T-helper 2 cell treated with Interferon-gamma antibody and Interleukin-4, amounts not matched to agents 5 μg/mL and 100 μg/mL, for 36 hours (primary cell): ENCODE data around the gene TTC7B.
"Not testable (repeated sequence)": the region's sequence is repeated elsewhere in the genome, so short reads cannot be mapped to it uniquely, and the experiment has no call there.

Experiments
- DNase-seq: peaks from one replicate; pipeline ENCODE4 v3.0.0; 2021; ENCODE audit warnings: low spot score
- H3K27ac Mint-ChIP-seq: one replicate; pipeline ENCODE4 v1.8.0; 2021; ENCODE audit warnings: mild to moderate bottlenecking, mixed read lengths
- H3K27me3 Mint-ChIP-seq: one replicate; pipeline ENCODE4 v1.8.0; 2021; ENCODE audit warnings: low read depth, mixed read lengths
- H3K36me3 Mint-ChIP-seq: one replicate; pipeline ENCODE4 v1.8.0; 2021; ENCODE audit warnings: low read depth, mixed read lengths
- H3K4me1 Mint-ChIP-seq: one replicate; pipeline ENCODE4 v1.8.0; 2021; ENCODE audit warnings: low read depth, mixed read lengths
- H3K4me3 Mint-ChIP-seq: one replicate; pipeline ENCODE4 v1.8.0; 2022; ENCODE audit warnings: mild to moderate bottlenecking, moderate library complexity, mixed read lengths
- H3K9me3 Mint-ChIP-seq: one replicate; pipeline ENCODE4 v1.8.0; 2021; ENCODE audit warnings: mixed read lengths

TTC7B gene

GRCh38 chr14:90526536-90526935 is 289.7 kb downstream of the TTC7B start:
- H3K4me3 Mint-ChIP-seq, H3K27me3 Mint-ChIP-seq, H3K4me1 Mint-ChIP-seq, H3K36me3 Mint-ChIP-seq, DNase-seq, H3K27ac Mint-ChIP-seq: not testable (repeated sequence)
- peaks cover 12% of the 10 kb centered on the region for H3K9me3 Mint-ChIP-seq

GRCh38 chr14:90525353-90526028 is 290.7 kb downstream of the TTC7B start:
- H3K36me3 Mint-ChIP-seq = not testable (repeated sequence)
- peaks cover 12% of the 10 kb centered on the region for H3K9me3 Mint-ChIP-seq

GRCh38 chr14:90523961-90524875 is 292.0 kb downstream of the TTC7B start:
- H3K4me3 Mint-ChIP-seq = no peak overlapping the region
- H3K4me1 Mint-ChIP-seq = no peaks in the 10 kb centered on the region
- peaks cover 2% of the 10 kb centered on the region for H3K36me3 Mint-ChIP-seq
- H3K27me3 Mint-ChIP-seq = no peaks in the 10 kb centered on the region
- H3K27ac Mint-ChIP-seq = no peak overlapping the region
- peaks cover 12% of the 10 kb centered on the region for H3K9me3 Mint-ChIP-seq
- no peak for DNase-seq

More at GRCh38 chr14:90525353-90526028, 290.7 kb downstream of the TTC7B start:
- not testable (repeated sequence) for H3K4me1 Mint-ChIP-seq, DNase-seq, H3K4me3 Mint-ChIP-seq, H3K27ac Mint-ChIP-seq, H3K27me3 Mint-ChIP-seq

DNA sequence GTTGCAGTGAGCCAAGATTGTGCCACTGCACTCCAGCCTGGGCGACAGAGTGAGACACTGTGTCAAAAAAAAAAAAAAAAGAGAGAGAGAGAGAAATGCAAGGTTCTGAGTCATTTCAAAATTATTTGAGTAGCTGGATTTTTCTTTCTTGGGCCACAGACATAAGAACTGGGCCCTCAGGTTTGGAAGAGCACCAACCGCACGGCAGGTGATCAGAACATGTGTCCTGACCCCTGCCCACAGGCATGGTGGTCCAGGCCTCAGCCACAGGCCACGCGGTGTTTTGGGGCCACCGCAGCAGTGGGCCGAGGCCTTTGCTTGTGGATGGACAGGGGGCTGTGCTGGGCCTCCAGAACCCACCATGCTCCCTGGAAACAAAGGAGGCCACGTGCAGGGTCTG is 292.7 kb downstream of the TTC7B start:
- no peak overlapping the region for H3K4me3 Mint-ChIP-seq
- no peak overlapping the region for H3K27ac Mint-ChIP-seq
- peaks cover 12% of the 10 kb centered on the region for H3K9me3 Mint-ChIP-seq
- H3K27me3 Mint-ChIP-seq = no peaks in the 10 kb centered on the region
- no peak for DNase-seq
- no peaks in the 10 kb centered on the region for H3K4me1 Mint-ChIP-seq
- H3K36me3 Mint-ChIP-seq = peaks cover 2% of the 10 kb centered on the region

DNA sequence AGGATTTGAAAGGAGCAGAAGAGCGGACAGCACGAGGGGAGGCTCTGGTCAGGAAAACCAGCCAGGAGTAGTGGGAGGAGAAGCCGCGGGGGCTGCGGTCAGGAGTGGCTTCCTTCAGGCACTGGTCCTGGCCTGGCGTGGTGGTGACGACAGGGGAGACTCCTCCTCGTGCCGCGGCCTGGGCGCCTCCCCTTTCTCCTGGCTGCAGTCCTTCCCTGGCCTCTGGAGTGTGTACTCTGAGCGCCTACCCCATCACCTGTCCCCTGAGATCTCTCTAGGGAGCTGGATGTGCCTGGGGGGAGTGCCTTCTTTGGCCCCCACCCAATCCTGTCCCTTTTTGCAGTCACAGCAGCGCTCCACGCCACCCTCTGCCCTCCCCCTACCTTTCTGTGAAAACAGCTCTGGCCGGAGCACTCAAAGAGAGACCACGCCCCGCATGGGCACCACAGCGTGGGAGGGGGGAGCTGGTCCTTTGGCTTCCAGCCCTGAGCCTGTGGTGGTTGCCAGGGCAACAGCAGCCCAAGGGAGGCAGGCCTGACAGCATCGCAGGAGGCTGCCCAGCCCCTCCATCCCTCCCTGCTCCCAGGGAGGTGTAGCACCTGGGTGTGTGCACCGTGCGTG is 293.5 kb downstream of the TTC7B start:
- no peak overlapping the region for H3K4me3 Mint-ChIP-seq
- no peaks in the 10 kb centered on the region for H3K27me3 Mint-ChIP-seq
- H3K27ac Mint-ChIP-seq = no peak overlapping the region
- H3K9me3 Mint-ChIP-seq = peaks cover 12% of the 10 kb centered on the region
- DNase-seq = no peak
- peaks cover 2% of the 10 kb centered on the region for H3K36me3 Mint-ChIP-seq
- H3K4me1 Mint-ChIP-seq = no peaks in the 10 kb centered on the region

DNA sequence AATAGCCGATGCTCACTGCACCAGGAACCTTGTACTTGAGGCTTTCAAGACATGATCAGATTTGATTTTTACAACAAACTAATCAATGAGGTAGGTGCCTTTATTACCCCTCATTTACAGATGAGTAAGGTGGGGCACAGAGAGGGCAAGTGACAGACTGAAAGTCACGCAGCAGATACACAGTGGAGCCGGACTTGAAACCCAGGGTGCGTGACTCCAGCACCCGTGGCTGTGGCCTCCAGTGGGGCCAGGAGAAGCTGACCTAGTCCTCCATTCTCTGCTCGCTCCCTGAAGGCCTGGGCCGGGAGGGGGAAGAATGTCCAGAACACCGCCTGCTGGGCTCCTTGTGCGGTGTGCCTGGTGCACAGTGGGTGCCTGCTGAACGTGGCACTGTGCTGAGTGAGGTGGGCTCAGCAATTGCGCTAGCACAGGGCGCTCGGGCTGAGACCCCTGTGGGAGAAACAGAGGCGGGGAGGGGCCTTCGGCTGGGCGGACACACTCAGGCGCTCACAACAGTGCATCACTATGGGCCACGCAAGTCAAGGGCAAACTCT is 294.2 kb downstream of the TTC7B start:
- no peak overlapping the region for H3K27ac Mint-ChIP-seq
- peaks cover 2% of the 10 kb centered on the region for H3K36me3 Mint-ChIP-seq
- no peaks in the 10 kb centered on the region for H3K27me3 Mint-ChIP-seq
- no peak for DNase-seq
- no peaks in the 10 kb centered on the region for H3K4me1 Mint-ChIP-seq
- peaks cover 8% of the 10 kb centered on the region for H3K9me3 Mint-ChIP-seq
- no peak overlapping the region for H3K4me3 Mint-ChIP-seq

DNA sequence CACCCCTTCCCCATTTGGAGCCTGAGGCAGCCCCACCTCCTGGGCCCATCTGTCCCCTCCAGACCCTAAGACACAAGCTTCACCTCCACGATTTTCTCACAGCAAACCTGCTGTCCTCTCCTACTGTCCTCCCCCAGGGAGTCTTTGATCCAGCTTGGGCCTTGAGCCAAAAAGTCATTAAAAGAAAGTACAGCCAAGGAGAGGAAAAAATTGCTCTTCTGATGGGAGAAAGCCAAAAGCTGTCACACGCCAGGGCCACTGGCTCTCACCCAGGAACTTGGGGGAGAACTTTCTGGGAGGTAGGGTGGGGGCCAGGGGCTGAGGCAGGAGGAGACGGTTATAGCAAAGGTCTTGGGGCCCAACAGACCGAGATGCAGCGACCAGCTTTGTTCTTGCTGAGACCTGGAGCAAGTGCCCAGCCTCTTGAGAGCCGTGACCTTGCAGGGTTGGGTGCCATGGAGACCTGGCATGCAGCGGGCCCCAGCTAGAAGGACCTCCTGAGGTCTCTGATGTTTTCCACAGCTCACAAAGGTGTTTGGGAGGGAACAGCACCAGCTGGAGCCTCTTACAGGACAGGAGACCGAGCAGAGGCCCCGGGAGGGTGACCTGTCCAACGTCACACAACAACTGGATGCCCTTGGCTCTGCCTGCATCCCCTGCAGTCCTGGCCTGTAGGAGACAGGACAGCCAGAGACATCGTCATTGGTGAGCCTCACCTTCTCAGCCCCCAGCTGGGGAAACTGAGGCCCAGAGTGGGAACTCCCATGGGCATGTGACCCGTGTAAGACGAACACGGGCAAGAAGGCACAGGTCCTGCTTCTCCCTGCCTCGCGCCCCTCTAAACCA is 294.9 kb downstream of the TTC7B start:
- H3K4me3 Mint-ChIP-seq = no peak overlapping the region
- H3K36me3 Mint-ChIP-seq = no peaks in the 10 kb centered on the region

DNA sequence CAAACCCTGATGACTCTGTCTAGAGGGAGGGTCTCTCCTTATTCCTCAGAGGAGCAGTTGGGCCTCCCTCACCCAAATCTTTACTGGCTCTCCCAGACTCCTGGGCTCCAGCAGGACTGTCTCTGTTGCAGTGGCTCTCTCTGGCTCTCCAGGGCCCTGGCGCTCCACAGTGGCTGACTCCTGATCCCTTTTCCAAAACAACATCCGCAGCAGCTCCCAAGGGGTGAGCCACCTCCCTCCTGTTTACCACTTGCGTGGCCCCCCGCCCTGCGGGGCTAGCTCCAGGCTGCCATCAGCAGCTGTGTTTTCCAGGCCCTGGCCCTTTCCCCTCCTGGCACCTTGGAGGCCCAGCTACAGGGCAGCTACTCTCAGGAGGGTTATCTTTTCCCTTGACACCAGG is 295.9 kb downstream of the TTC7B start:
- no peak for DNase-seq
- no peak overlapping the region for H3K27ac Mint-ChIP-seq
- no peaks in the 10 kb centered on the region for H3K36me3 Mint-ChIP-seq
- H3K4me1 Mint-ChIP-seq = no peaks in the 10 kb centered on the region
- no peaks in the 10 kb centered on the region for H3K27me3 Mint-ChIP-seq
- H3K4me3 Mint-ChIP-seq = no peak overlapping the region
- H3K9me3 Mint-ChIP-seq = no peaks in the 10 kb centered on the region

More for the DNA sequence above, 294.9 kb downstream of the TTC7B start:
- Mint-ChIP-seq H3K4me1 (no peaks in the 10 kb centered on the region), H3K27ac (no peak overlapping the region), H3K9me3 (peaks cover under 1% of the 10 kb centered on the region), H3K27me3 (no peaks in the 10 kb centered on the region)
- DNase-seq = no peak

DNA sequence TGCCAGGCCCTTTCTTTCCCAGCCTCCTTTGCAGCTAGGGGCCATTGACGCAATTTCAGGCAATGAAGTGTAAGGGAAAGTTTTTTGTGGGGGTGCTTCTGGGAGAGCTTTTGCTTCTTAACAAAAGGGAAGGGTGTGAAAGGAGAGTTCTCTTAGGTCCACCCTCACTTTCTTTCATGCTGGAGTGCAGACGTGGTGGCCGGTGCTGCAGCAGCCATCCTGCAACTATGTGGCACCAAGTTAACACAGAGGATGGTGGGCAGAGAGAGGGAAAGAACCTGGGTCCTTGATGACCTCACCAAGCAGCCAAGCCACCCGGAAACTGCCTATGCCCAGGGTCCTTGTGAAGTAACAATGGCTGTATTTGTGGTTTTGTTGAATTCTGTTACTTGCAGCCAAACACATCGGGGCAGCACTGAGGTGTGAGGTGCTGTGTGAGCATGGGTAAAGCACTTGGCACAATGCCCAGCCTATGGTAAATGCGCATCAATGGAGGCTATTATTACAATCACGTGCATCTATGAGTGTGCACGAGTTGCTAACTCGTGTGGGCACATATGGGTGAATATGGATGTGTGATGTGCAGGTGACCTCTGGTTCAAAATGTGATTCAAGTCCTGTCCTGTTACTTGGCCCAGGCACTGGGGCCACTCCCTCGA is 296.8 kb downstream of the TTC7B start:
- no peaks in the 10 kb centered on the region for H3K9me3 Mint-ChIP-seq
- H3K36me3 Mint-ChIP-seq = no peaks in the 10 kb centered on the region
- no peaks in the 10 kb centered on the region for H3K27me3 Mint-ChIP-seq
- H3K4me3 Mint-ChIP-seq = no peak overlapping the region
- no peak overlapping the region for H3K27ac Mint-ChIP-seq
- DNase-seq = no peak
- H3K4me1 Mint-ChIP-seq = no peaks in the 10 kb centered on the region

GRCh38 chr14:90518941-90519256 is 297.3 kb downstream of the TTC7B start:
- Mint-ChIP-seq H3K27ac (no peak overlapping the region), H3K27me3 (no peaks in the 10 kb centered on the region), H3K4me3 (no peak overlapping the region), H3K9me3 (no peaks in the 10 kb centered on the region), H3K36me3 (no peaks in the 10 kb centered on the region), H3K4me1 (no peaks in the 10 kb centered on the region)
- peak; percentile 10 for DNase-seq

DNA sequence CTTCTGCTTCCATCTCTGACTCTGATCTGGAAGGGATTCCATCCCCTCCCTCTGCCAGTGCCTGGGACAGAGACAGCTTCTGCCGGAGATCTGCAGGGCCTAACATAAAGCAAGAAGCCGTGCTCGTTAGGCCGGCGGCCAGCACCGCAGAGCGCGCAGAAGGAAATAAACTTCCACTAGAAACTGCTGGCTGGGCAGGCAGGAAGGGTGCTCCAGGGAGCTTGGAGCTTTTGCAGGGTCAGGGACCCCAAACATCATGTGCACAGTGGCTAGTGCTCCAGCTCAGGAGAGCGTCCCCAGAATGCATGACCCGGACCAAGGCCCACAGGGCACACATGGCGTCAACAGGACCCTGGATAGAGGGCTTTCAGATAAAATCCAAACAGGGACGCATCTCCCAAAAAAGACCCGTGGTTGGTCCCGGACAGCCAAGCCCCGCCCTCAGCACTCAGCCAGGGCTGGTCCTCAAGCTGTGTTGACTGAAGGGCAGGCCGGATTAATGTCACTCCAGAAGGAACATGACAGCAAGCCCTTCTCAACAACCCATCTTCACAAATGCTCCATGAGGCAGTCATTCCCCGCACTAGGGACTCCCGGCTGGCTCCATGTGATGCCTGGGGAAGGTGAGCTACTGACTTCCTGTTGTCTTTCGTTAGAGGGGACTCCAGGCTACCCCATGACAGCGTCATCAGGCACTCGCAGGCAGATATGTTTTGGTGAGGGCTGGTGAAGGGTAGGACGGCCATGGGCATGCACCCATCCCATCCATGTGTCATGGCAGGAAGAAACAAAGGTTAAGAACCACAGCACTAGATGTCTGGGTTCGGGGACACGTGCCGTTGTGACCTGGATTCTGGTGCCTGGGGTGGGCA is 297.9 kb downstream of the TTC7B start:
- Mint-ChIP-seq H3K36me3 (no peaks in the 10 kb centered on the region), H3K27ac (no peak overlapping the region), H3K4me1 (no peaks in the 10 kb centered on the region), H3K9me3 (no peaks in the 10 kb centered on the region), H3K4me3 (no peak overlapping the region), H3K27me3 (no peaks in the 10 kb centered on the region)
- no peak for DNase-seq

DNA sequence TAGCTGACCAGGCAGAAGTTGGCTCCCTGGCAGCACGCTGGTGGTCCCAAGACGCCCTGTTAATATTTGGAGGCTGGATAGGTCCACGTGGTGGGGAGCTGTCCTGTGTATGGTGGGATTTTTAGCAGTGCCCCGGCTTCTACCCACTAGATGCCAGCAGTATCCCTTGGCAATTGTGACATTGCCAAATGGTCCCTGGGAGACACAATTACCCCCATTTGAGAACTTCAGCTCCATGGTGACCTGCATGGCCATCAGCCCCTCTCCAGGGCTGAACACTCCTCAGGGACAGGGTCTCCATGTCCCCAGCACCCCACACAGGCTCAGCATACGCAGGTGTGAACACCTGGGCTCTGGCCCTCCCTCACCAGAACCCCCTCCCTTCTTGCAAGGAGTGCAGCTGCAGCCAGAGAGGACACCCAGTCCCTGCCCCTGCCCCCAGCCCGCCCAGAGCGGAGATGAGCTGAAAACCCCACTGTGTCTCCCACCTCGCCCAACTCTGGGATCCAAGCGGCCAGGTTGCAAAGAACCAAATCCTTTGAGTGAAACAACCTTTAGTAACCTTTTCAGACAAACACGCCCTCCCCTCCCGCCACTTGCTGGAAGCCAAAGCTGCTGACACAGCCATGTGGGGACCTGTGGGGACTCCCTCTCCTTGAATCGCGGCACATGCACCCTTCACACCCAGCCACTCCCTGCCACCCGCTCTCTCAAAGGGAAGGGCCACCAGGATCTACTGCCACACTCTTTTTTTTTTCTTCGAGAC is 299.0 kb downstream of the TTC7B start:
- Mint-ChIP-seq H3K4me1 (no peaks in the 10 kb centered on the region), H3K27me3 (no peaks in the 10 kb centered on the region), H3K27ac (no peak overlapping the region), H3K36me3 (no peaks in the 10 kb centered on the region), H3K4me3 (no peak overlapping the region), H3K9me3 (no peaks in the 10 kb centered on the region)
- no peak for DNase-seq
